ELF-1 (cell line): Measurements from ENCODE around the gene MOB3C.

Experiments
- DNase-seq: peaks from one replicate; pipeline ENCODE4 v3.0.0-alpha.2; 2016; ENCODE audit warnings: low read depth, low spot score

The MOB3C gene

GRCh38 chr1:46606255-46606965 is 10.2 kb downstream of the MOB3C start:
- no peak for DNase-seq

DNA sequence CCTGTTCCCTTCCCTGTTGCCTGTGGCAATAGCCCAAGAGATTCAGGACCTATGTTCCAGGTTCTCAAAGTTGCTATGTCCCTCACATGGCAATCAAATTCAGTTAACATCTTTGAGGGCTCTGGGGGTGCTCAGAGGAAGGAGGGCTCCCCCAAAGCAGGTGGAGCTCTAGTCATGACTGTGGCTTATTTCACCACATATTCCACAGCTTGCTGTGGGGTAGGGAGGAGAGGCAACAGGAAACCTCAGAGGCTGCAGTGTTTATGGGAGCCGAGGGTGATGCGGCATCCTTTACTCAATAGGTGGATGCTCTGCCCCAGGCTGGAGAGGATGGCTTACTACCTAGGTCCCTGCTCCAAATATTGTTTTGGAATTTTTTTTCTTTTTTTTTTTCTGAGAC is 11.4 kb downstream of the MOB3C start:
- DNase-seq, result no peak

- DNase-seq, result peak; percentile 99
These were observed 12.6 kb downstream of the MOB3C start, which contains the start of gene MKNK1 for GRCh38 chr1:46603858-46604549. Gene MKNK1 (minus strand): TSS chr1:46604268. CDS start chr1:46583327, 20,941 bp downstream.

DNA sequence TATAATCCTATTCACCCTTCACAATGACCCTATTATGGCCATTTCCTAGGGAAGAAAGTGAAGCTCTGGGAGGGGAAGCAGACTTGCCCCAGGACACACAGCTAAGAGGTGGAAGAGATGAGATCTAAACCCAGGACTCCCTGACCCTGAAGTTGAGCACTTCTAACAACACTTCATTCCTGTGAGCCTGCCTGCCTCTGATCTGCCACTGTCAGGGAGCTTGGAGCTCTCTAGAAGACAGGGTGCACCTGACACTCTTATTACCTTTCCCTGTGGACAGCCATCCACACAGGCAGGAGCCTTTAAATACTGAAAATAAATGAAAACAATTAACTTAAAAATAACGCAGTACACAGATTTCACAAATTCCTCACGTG is 13.1 kb downstream of the MOB3C start:
- DNase-seq, result no peak

DNA sequence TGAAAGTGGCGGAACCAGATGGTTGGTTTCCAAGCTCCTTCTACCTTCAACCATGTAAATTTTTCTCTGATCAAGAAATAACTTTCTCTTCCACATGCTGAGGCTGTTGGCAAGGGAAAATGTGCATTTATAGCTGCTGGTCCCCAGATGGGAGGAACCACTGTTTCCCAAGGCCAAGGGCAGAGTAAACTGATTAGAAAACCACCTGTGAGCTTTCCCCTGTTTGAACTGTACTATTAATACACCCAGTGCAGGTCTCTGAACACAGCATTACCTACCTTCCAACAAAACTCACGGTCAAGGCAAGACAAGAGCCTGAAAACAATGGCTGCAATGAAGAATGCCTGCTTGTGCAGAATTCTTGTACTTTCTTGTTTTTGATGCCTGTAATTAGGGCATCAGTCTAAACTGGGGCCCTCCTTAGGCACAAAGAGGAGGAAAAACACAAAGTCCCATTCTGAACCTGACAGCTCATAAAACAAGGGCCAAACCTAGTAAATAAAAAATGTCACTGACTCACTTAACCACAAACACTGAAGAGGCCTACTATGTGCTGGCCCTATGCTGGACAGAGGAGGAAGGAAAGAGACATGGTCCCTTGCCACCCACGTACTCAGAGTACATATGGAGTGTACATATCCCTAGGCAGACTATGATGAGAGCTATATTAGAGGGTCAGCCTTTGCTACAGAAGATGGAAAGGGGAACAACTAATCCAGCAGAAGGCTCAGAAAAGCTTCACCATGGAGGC is 15.2 kb downstream of the MOB3C start:
- DNase-seq, result no peak

GRCh38 chr1:46599059-46599970 is 17.3 kb downstream of the MOB3C start:
- DNase-seq, result no peak

DNA sequence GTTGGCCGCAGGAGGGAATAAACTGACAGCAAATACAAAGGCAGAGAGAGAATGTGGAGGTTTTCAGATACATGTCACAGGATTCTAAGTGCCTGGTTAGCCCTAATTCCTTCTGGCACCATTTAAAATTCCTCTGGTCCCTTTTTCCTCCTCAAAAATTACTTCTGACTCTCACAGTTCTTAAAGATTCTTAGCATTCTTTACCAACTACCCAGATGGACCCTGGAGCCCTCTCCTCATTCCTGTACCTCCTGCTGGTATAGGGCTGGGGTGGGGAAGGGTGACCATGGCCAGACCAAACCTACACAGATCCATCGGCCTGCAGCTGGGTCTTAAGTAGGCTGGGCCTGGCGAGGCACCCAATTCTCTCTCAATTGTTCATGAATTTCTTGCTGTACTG is 19.8 kb downstream of the MOB3C start:
- no peak for DNase-seq

GRCh38 chr1:46596036-46596435 is 20.6 kb downstream of the MOB3C start:
- DNase-seq, result no peak

DNA sequence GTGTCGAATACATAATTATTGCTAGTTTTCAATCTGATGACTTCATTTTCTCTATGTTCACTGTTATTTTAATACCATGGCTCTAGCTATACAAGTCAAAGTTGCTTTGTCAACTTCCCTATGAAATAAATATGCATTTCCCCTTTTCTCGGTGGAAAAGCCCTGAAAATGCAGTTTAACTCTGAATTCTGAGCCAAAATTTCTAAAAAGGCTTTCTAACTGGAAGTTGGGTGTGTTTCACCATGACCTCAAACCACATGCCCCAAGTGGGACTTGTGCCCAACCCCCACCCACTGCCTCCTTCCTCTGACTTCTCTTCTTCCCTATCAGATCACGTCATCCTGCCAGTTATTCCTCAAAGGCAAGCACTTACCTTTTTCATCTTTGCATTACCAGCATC is 21.5 kb downstream of the MOB3C start:
- no peak for DNase-seq

DNA sequence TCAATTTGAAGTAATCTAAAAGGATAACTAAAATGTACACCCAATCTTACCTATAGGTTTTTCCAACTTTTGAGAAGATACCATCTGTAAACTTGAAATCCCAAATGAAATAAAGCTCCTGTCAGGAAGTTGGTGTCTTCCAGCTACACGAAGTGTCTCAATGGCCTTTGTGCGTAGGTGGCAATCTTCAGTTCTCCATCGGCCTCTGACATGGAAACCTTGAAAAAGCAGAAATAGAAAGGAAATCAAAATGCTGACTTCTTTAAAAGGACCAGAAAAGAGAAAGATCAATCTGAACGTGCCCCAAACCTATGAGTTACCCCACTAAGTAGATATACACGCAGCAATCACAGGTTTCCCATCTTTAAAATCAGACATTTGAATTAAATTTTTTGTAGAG is 22.5 kb downstream of the MOB3C start:
- DNase-seq, result no peak

DNA sequence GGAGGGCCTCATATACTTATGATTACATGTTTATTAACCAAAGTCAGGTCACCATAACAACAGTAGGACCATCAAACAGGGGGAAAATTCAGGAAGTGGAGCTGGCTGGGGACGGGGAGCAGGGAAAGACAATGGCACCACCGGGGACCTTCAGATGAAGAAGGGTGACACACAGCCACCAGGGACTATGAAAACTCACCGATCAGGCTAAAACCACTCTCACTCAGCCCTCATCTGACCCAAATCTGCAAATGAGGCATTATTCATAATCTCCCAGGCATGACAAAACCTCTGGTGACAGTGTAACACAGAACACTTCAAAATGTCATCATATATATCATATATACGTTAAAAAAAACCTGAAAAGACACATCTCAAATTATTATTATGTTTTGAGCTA is 23.8 kb downstream of the MOB3C start:
- DNase-seq, result no peak

DNA sequence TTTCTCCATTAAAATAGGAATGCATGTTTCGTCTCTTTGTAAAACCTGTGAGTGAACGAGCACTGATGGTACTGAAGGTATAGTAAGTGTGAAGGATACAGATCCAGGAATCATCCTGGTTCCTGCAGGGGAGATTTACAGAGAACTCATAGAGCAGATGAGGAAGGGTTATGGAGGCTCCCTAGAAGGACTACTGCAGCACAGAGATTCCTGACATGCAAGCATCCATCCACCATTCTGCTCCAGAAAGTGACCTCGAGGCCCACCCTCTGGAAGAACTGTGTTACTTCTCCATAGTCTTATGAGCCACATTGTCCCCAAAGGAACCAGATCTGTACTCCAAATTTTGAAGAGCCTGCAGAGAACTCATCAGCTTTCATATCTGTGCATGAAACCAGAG is 27.1 kb downstream of the MOB3C start:
- DNase-seq, result no peak

GRCh38 chr1:46587069-46587468 is 29.5 kb downstream of the MOB3C start:
- no peak for DNase-seq

DNA sequence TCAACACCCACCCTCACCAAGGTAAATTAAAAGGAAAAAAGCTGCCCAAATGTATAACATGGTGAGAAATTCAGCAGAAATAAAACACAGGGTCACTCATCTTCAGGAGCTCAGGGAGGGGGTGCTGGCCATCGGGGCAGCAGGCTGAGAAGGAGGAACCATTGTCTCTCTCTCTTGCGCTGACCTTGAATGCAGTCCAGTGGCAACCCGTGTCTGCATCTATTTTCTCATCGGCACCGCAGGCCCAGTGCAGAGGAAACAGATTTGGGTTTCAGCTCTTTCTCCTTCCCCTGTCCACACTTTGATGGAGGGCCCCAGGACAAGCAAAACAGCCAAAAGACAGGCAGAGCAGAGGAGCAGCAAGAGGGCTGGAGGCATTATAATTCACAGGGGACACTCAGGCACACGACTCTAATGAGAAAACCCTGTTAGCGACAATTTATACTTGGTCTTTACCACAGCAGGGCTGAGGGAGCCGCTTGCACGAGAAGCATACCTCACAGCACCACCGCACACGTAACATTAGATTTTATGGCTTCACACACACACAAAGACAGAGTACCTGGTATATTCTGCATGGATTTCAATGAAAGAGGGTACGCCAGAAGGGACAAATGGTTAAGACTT is 31.2 kb downstream of the MOB3C start:
- DNase-seq, result no peak

DNA sequence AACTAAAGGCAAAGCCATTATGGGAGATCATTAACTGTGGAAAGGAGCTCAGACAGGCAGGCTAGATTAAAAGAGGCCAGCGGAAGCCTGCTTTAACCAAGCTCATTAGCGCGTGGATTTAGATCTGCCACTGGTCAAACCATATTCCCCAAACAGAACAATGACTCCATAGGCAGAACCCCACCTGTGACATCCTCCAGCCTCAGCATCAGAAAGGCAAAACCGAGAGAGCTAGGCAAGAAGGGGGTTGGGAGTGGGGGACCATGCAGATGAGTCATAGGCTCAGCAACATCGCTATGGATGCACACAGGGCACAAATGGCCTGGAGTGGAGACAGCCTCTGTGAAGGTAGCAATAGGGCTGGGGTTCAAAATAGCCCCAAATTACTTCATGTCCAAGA is 33.1 kb downstream of the MOB3C start:
- no peak for DNase-seq

- DNase-seq, result no peak
These were observed 33.6 kb downstream of the MOB3C start for GRCh38 chr1:46582972-46583371.

- DNase-seq, result no peak
These were observed 34.7 kb downstream of the MOB3C start for GRCh38 chr1:46581681-46582455.

GRCh38 chr1:46580140-46580903 is 36.3 kb downstream of the MOB3C start:
- no peak for DNase-seq

DNA sequence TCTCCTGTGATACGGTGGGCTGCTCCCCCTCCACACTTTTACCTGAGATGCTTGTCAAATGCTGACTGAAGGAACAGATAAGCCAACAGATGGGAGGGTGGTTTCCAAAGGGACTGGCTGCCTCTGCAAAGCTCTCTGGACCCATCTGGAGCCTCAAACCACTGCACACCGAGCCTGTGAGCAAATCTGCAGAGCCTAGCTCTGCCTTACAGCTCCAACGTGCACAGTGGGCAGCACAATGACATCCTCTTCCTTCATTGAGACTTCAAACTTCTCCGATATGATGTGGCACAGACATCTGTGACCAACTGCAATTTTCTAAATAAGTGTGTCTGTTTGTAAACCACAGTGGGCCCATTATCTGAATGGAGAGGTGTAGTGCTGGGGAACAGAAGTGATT is 38.9 kb downstream of the MOB3C start:
- no peak for DNase-seq

GRCh38 chr1:46576596-46576995 is 40.0 kb downstream of the MOB3C start:
- no peak for DNase-seq
